GM21529 (cell line): ENCODE data around the gene CTNNA2.

Source experiments
- ATAC-seq: cut with Tn5 transposase; IDR thresholded peaks from one replicate; pipeline ENCODE4 v1.9.1; 2021; ENCODE audit not compliant: unreplicated experiment

Gene CTNNA2

DNA sequence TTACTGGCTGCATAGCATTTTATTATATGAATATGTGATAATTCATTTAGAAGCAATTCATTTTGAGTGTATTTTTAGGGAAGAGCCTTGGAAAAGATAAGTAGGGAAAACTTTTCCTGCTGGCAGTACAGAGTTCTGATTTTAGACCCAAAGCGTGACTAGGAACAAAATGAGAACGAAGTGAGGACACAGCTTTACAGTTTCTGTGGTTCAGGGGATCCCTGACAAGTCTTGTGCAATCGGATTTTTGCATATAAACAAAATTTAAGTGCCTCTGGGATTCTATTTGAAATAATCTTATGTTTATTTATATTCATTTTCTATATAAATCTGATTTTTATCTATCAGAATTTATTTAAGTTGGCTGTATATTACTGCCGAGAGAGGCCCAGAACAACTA is 402.6 kb downstream of the CTNNA2 start:
- no peak for ATAC-seq

DNA sequence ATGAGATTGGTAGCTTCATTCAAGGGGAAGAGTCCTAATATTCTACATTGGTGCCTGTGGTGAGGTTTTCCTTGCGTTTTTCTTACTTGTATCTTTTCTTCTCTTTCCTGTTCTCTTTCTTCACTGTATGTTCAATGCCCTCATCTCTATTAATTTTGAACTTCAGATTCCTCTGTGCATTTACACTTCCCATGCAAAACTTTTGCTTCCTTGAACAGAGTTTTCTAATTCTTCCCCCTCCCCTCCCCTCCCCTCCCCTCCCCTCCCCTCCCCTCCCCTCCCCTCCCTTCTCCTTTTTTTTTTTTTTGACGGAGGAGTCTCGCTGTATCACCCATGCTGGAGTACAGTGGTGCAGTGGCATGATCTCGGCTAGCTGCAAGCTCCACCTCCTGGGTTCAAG is 403.4 kb downstream of the CTNNA2 start:
- no peak for ATAC-seq

- no peak for ATAC-seq
Observed at GRCh38 chr2:79920512-79921076, 407.7 kb downstream of the CTNNA2 start.

- no peak for ATAC-seq
Observed at GRCh38 chr2:79929624-79930023, 416.8 kb downstream of the CTNNA2 start.

DNA sequence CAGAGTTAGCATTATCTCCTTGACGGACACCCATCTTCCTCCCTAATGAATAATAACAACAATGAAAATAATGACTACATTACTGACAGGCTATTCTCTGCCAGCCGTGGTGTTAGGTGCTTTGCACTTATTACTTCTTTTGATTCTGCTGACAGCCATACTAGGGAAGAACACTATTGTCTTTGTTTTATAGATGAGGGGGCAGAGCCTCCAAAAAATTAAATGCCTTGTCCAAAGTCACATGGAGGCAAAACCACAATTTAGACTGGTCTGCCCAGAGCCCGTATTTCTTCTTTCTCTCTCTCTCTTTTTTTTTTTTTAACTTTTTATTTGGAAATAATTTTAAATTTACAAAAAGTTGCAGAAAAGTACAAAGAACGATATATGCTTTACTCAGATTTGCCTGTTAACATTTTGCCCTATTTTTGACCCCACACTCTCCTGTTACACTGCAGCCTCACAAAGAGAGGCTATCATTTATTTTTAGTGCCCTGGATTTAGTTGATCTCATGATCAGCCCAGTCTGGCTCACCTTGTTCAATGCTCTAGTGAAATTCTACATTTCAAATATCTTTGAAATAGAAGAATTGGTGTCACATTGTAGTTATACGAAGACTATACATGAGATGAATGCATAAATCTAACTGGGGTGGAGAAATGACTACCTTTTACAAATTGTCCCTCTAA is 422.3 kb downstream of the CTNNA2 start:
- no peak for ATAC-seq

- ATAC-seq = peak; percentile 66
Observed at GRCh38 chr2:79935771-79936657, 423.2 kb downstream of the CTNNA2 start.

GRCh38 chr2:79936715-79937114 is 423.9 kb downstream of the CTNNA2 start:
- no peak for ATAC-seq

GRCh38 chr2:79938648-79939047 is 425.8 kb downstream of the CTNNA2 start:
- ATAC-seq = no peak

GRCh38 chr2:79940364-79940763 is 427.5 kb downstream of the CTNNA2 start:
- no peak for ATAC-seq

GRCh38 chr2:79941179-79941578 is 428.3 kb downstream of the CTNNA2 start:
- no peak for ATAC-seq

- no peak for ATAC-seq
Observed at GRCh38 chr2:79944205-79944604, 431.4 kb downstream of the CTNNA2 start.

GRCh38 chr2:79945653-79946445 is 433.0 kb downstream of the CTNNA2 start:
- ATAC-seq = no peak

GRCh38 chr2:79947751-79948150 is 434.9 kb downstream of the CTNNA2 start:
- ATAC-seq = no peak

DNA sequence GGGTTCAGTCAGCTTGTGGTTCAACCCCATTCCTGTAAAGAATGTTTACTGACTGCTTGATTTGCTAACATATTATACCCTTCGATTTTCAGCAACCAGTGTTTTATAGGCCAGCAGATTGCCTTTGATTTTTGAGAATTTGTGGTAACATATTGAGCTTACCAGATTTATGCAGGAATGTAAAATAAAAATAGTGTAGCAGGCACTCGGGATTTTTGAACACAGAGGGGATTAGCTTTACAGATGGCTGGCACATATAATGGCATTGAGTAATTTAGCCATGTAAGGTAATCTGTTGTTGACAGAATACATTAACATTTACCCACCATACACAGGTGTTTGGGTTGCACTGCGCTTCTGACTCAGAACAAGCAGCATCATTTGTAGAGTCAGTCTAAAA is 437.7 kb downstream of the CTNNA2 start:
- ATAC-seq = no peak

- ATAC-seq = no peak
Observed at GRCh38 chr2:79952616-79953015, 439.8 kb downstream of the CTNNA2 start.

DNA sequence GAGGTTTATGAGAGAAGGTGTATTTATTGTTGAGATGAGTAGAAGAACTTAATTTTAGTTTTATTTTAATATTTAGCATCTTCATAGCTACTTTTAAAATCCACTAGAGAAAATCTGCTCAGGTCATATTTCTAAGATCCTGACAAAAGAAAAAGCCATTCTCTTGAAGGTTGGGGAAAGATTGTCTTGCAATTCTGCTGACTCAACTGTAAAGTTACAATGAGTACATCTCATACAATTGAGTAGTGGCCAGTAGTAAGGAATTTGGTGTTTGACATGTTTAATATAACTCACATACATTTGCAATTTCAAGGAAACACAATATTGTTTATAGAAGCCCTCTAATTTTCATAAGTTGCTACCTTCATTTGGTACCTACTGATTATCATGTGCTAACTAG is 447.2 kb downstream of the CTNNA2 start:
- no peak for ATAC-seq

- ATAC-seq = no peak
Observed at GRCh38 chr2:79960519-79960918, 447.7 kb downstream of the CTNNA2 start.

DNA sequence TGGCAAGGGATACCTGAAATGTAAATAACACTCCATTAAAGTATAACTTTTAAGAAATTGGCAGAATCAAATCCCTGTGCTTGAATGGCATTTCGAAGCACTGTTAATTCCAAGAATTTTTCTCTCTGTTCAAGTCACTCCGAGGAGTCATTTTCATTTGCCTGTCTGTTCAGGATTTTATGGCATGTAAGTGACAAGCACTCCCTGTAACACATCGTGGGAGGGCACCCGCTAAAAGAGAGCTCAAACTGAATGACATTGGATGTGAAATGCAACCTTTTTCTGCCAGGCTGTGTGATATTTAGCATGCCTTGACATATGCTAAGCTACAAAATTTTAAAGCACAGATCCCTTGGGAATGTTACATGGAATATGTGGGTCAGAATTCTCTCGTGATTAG is 452.1 kb downstream of the CTNNA2 start:
- no peak for ATAC-seq

GRCh38 chr2:79966369-79966768 is 453.5 kb downstream of the CTNNA2 start:
- no peak for ATAC-seq

GRCh38 chr2:79966882-79967281 is 454.0 kb downstream of the CTNNA2 start:
- ATAC-seq = no peak

DNA sequence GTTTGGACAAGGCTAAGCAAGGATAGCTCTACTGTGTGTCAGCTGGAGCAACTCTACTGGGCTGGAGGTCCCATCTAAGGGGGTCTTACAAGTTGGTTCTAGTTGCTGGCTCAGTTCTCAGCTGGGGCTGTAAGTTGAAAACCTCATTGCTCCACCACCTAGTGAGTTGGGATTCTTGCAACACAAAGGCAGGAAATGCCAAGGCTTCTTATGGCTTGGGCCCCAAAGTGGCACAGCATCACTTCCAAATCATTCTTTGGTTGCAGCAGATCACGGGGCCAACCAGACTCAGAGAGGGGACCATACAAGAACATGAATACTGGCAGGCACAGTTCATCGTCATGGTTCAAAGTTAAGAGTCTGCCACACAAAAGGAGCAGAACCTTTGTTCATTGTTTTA is 459.0 kb downstream of the CTNNA2 start:
- no peak for ATAC-seq
